Prostate gland (tissue), 2 donors: ENCODE results near the gene ZFAND4. TPM values are rescaled to one million over a fixed set of nuclear protein-coding genes. Genes with fewer than 3 reads are reported as not detected.

Experiments used
- DNase-seq: peaks from one replicate; pipeline ENCODE4 v3.0.0-alpha.2; 2019; ENCODE audit warnings: low spot score
- H3K27ac ChIP-seq, 2 donors: fragments of 200-600 bp; sonication (generic); 2 replicates each; pipeline ENCODE4 v1.5.1; 2017 to 2019
- H3K27me3 ChIP-seq: fragments of 200-600 bp; sonication (generic); replicated peaks from 2 replicates; pipeline ENCODE4 v1.5.1; 2019; ENCODE audit not compliant: insufficient read depth
- H3K36me3 ChIP-seq, 2 donors: fragments of 200-600 bp; sonication (generic); 1 replicate in 1 of 2; 2 replicates in 1 of 2; pipeline versions ENCODE4 v1.5.1 to v1.8.1; 2017 to 2019
- H3K4me1 ChIP-seq: fragments of 200-600 bp; sonication (generic); replicated peaks from 2 replicates; pipeline ENCODE4 v1.5.1; 2019
- H3K4me3 ChIP-seq, 2 donors: fragments of 200-600 bp; sonication (generic); 2 replicates each; pipeline ENCODE4 v1.5.1; 2017 to 2019
- H3K9me3 ChIP-seq: fragments of 200-600 bp; sonication (generic); 2 replicates; pipeline ENCODE4 v1.5.1; 2017
- POLR2A ChIP-seq: fragments of 450-650 bp; IDR thresholded peaks from one replicate; pipeline ENCODE4 v1.6.1; 2016; ENCODE audit warnings: antibody characterized with exemption, mild to moderate bottlenecking
- POLR2AphosphoS5 ChIP-seq: sonication (generic); formaldehyde crosslinking; IDR thresholded peaks from one replicate; pipeline ENCODE4 v1.6.1; 2017; ENCODE audit warnings: antibody characterized with exemption
- WGBS: methylation state at CpG from one replicate; pipeline ENCODE4 v1.1.5; 2018; 5-methylcytosine and 5-hydroxymethylcytosine counted together
- intact Hi-C: fragments of 100-400 bp; cut with DNase I; formaldehyde crosslinking; loops from one replicate; pipeline ENCODE4 v1.14.2; 2022
- total RNA-seq, 2 donors: library from RNA; depleted of rRNA; stranded (reverse); fragments of >200 nt; gene quantifications; one replicate each; pipeline ENCODE4 v1.1.0, GENCODE V29; 2016
- TF ChIP-seq, protein P1 (sequence below), 4 experiments: fragments of 200-600 bp in 2 of 4; fragments of 450-650 bp in 2 of 4; sonication (generic) in 2 of 4; IDR thresholded peaks; 1 replicate in 3 of 4; 2 replicates in 1 of 4; pipeline ENCODE4 v1.5.1; 2016 to 2019; ENCODE audit warnings: antibody characterized with exemption in 4 of 4, mild to moderate bottlenecking in 2 of 4, moderate library complexity in 2 of 4

The ZFAND4 gene
- total RNA-seq, 2 donors from 2014 or later, result 31.4 to 36.9 TPM

DNA sequence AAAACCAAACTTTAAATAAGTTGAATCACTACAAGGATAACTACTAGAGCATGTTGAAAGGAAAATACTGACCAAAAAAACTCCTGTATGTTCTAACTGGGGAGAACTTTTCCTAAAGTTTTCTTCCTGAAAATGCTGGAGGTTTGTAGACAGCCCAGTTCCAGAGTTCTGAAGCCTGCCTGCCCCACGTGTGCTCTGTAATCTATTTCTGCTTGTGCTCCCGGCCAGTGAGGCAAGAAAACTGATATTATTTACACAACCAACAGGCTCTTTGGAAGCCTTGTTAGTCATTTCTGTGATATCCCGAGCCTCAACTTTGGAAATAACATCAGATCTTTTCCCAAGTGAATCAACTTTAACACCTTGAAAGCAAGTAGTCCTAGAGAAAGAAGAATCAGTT is 46.7 kb downstream of the ZFAND4 start:
- no peak for TF ChIP-seq POLR2AphosphoS5
- H3K27ac ChIP-seq, result no peak overlapping the region
- 63% methylated on average over 3 of the region's 3 CpGs for WGBS
- intact Hi-C loops, result no loop called here
- no peaks in the 10 kb centered on the region for H3K27me3 ChIP-seq
- no peaks in the 10 kb centered on the region for H3K9me3 ChIP-seq
- H3K36me3 ChIP-seq, result no peaks in the 10 kb centered on the region
- no peak for DNase-seq
- H3K4me1 ChIP-seq, result no peaks in the 10 kb centered on the region
- H3K4me3 ChIP-seq, result no peak overlapping the region

DNA sequence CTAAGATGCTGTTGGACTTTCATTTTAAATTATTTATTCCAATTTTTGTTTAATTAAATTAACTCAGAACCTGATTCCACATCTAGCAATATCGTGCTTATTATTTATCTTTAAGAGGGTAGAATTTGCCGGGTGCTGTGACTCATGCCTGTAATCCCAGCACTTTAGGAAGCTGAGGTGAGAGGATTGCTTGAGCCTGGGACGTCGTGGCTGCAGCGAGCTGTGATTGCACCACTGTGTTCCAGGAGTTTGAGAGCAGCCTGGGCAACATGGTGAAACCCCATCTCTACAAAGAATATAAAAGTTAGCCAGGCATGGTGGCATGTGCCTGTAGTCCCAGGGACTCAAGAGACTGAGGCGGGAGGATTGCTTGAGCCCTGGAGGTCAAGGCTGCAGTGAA is 47.8 kb downstream of the ZFAND4 start:
- Histone ChIP-seq H3K9me3 (no peaks in the 10 kb centered on the region), H3K27me3 (no peaks in the 10 kb centered on the region), H3K36me3 (no peaks in the 10 kb centered on the region), H3K4me3 (no peak overlapping the region), H3K27ac (no peak overlapping the region), H3K4me1 (no peaks in the 10 kb centered on the region)
- intact Hi-C loops, result no loop called here
- DNase-seq, result no peak
- TF ChIP-seq POLR2A, result no peak
- no peak for TF ChIP-seq POLR2AphosphoS5
- TF ChIP-seq, protein P1, sequence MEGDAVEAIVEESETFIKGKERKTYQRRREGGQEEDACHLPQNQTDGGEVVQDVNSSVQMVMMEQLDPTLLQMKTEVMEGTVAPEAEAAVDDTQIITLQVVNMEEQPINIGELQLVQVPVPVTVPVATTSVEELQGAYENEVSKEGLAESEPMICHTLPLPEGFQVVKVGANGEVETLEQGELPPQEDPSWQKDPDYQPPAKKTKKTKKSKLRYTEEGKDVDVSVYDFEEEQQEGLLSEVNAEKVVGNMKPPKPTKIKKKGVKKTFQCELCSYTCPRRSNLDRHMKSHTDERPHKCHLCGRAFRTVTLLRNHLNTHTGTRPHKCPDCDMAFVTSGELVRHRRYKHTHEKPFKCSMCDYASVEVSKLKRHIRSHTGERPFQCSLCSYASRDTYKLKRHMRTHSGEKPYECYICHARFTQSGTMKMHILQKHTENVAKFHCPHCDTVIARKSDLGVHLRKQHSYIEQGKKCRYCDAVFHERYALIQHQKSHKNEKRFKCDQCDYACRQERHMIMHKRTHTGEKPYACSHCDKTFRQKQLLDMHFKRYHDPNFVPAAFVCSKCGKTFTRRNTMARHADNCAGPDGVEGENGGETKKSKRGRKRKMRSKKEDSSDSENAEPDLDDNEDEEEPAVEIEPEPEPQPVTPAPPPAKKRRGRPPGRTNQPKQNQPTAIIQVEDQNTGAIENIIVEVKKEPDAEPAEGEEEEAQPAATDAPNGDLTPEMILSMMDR (IDR thresholded peaks at IDR 0.05), result no peak
- WGBS, result 94% methylated on average over 6 of the region's 6 CpGs

DNA sequence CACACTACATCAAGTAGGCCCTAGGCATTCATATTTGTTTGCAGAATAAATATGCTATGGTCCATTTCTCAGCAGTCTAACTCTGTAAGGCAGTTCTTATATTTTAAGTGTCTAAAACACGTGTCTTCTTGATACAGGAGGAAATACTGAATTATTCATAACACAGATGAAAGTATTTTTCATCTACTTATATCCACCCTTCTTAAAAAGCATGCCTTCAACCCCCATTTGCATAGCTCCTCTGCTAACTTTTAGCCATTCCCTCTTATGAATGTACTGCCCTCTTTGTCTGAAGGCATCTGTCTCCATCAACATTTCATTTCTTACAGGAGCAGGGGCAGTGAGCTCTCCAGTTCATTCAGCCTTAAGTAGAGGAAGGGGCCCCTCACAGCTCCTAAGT is 57.7 kb downstream of the ZFAND4 start:
- no peak for DNase-seq
- intact Hi-C loops, result no loop called here
- H3K4me3 ChIP-seq, result no peak overlapping the region
- 92% methylated on average over 1 of the region's 1 CpG for WGBS
- no peaks in the 10 kb centered on the region for H3K27me3 ChIP-seq
- H3K36me3 ChIP-seq, result no peaks in the 10 kb centered on the region
- H3K27ac ChIP-seq, result no peak overlapping the region
- TF ChIP-seq, protein P1 (IDR thresholded peaks at IDR 0.05), result no peak
- TF ChIP-seq POLR2A (no peak), POLR2AphosphoS5 (no peak)
- H3K9me3 ChIP-seq, result no peaks in the 10 kb centered on the region
- no peaks in the 10 kb centered on the region for H3K4me1 ChIP-seq

DNA sequence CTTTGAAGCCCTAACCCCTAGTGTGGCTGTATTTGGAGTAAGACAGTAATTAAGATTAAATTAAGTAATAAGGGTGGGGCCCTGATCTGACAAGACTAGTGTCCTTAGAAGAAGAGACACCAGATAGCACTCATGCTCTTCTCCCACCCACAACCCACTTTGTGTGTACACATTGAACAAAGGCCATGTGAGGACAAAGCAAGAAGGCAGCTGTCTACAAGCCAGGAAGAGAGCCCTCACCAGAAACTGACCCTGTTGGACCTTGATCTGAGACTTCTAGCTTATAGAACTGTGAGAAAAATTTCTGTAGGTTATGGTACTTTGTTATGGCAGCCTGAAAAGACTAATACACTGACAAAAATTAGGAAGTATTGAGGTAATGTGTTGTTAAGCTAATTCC is 59.8 kb downstream of the ZFAND4 start:
- H3K27me3 ChIP-seq, result no peaks in the 10 kb centered on the region
- intact Hi-C loops, result no loop called here
- no peaks in the 10 kb centered on the region for H3K36me3 ChIP-seq
- no peaks in the 10 kb centered on the region for H3K9me3 ChIP-seq
- TF ChIP-seq, protein P1 (IDR thresholded peaks at IDR 0.05), result no peak
- TF ChIP-seq POLR2A, result no peak
- TF ChIP-seq POLR2AphosphoS5, result no peak
- no peak overlapping the region for H3K4me3 ChIP-seq
- no peak for DNase-seq
- no peaks in the 10 kb centered on the region for H3K4me1 ChIP-seq
- no peak overlapping the region for H3K27ac ChIP-seq

DNA sequence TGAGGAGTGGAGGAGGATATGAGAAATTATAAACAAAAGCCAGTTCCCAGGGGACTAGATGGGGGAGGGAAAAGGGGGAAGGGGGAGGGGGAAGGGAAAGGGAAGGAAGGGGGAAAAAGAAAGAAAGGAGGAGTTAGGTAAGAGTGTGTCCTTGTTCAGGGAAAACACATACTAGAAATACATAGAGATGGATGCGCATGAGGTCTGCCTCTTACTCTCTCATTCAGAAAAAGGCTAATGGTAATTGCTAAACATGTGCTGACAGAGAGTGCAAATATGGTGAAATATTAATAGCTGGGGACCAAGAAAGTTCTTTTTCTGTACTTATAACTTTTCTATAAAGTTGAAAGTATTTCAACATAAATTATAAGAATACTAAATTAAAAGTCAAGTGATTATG is 64.5 kb downstream of the ZFAND4 start:
- Histone ChIP-seq H3K27ac (no peak overlapping the region), H3K9me3 (no peaks in the 10 kb centered on the region), H3K27me3 (no peaks in the 10 kb centered on the region), H3K4me1 (no peaks in the 10 kb centered on the region), H3K36me3 (no peaks in the 10 kb centered on the region), H3K4me3 (no peak overlapping the region)
- no peak for DNase-seq
- WGBS, result 90% methylated on average over 1 of the region's 1 CpG
- intact Hi-C loops, result no loop called here
- no peak for TF ChIP-seq POLR2A
- TF ChIP-seq, protein P1 (IDR thresholded peaks at IDR 0.05), result no peak
- no peak for TF ChIP-seq POLR2AphosphoS5
